HG03558 (cell line): ENCODE data around the gene EPB41L5.
"Not testable (repeated sequence)": the region's sequence is repeated elsewhere in the genome, so short reads cannot be mapped to it uniquely, and the experiment has no call there.

Experiments used
- ATAC-seq: cut with Tn5 transposase; IDR thresholded peaks from one replicate; pipeline ENCODE4 v1.9.1; 2021; ENCODE audit warnings: moderate number of reproducible peaks; ENCODE audit not compliant: unreplicated experiment; ENCODE audit errors: extremely low read depth

The EPB41L5 gene

GRCh38 chr2:120133572-120134244 lies 120.8 kb downstream of the EPB41L5 start:
- ATAC-seq: no peak

- ATAC-seq: no peak
Observed at GRCh38 chr2:120134263-120134662, 121.4 kb downstream of the EPB41L5 start.

- not testable (repeated sequence) for ATAC-seq
Observed at GRCh38 chr2:120135013-120135412, 122.1 kb downstream of the EPB41L5 start.

GRCh38 chr2:120140866-120141265 lies 128.0 kb downstream of the EPB41L5 start:
- no peak for ATAC-seq

GRCh38 chr2:120141300-120142069 lies 128.6 kb downstream of the EPB41L5 start:
- ATAC-seq: no peak

DNA sequence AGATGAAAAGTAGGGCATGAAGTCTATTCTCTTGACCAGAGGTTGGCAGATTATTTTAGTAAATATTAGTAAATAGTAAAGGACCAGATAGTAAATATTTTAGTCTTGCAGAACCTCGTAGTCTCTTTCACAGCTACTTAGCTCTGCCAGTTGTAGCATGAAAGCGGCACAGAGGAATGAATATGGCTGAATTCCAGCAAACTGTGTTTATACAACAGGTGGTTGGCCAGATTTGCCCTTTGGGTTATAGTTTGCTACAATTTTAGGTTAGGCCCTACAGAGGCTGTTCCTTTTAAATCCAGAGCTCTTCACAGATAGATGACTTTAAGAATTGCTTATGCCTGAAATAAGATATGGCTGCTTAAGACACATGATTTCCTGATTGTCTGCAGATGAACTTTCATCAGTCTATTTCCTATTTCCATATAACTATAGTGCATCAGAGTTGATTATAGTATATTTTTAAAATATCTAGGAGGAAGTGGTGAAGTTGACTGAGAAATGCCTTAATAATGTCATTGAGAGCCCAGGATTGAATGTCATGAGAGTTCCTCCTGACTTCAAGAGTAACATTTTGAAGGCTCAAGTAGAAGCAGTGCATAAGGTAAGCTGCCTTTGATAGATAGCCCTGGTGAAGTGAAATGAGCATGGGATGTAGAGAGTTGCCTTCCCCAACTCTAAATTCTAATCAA lies 129.8 kb downstream of the EPB41L5 start:
- ATAC-seq: no peak

DNA sequence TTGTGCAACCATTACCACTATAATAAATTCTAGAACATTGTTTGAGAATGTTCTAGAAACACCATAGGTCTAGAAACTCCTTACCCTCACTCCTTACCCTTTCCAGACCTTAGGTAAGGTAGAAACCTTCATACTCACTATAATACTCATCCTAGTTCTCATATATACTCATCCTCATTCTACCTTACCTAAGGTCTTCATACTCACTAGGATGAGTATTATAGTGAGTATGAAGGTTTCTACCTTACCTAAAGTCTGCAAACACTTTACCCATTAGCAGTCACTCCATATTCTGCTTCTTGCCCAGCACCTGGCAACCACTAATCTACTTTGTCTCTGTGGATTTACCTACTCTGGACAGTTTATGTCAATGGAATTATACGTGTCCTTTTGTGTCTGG lies 135.4 kb downstream of the EPB41L5 start:
- ATAC-seq: no peak

DNA sequence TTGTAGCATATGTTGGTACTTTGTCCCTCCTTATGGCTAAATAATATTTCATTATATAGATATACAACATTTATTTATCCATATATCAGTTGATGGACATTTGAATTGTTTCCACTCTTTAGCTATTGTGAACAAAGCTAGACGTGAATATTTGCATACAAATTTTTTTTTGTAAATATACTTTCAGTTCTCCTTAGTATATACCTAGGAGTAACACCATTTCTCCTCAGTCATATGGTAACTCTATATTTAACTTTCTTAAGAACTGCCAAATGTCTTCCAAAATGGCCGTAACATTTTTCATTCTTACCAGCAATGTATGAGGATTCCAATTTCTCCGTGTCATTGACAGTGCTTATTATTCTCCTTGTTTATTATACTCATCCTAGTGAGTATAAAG lies 135.8 kb downstream of the EPB41L5 start:
- ATAC-seq: no peak

DNA sequence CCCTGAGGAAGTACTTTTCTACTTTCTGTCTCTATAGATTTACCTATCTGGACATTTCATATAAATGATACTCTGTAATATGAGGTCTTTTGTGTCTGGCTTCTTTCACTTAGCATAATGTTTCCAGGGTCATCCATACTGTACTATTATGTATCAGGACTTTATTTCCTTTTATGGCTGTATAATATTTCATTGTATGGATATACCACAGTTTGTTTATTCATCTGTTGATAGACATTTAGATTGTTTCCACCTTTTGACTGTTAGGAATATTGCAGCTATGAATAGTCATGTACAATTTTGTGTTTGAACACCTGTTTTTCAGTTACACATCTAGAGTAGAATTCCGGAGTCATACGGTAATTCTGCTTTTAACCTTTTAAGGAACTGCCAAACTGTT lies 136.5 kb downstream of the EPB41L5 start:
- no peak for ATAC-seq

DNA sequence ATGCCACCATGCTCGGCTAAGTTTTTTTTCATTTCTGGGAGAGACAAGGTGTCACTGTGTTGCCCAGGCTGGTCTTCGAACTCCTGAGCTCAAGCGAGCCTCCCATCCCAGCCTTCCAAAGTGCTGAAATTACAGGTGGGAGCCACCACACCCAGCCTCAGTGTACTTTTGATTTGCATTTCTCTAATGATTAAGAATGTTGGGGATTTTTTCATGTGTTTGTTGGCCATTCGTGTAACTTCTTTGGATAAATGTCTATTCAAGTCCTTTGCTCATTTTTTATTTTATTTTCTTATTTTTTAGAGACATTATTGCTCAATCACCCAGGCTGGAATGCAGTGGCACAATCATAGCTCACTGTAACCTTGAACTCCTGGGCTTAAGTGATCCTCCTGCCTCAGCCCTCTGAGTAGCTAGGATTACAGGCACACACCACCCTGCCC lies 137.2 kb downstream of the EPB41L5 start:
- no peak for ATAC-seq

DNA sequence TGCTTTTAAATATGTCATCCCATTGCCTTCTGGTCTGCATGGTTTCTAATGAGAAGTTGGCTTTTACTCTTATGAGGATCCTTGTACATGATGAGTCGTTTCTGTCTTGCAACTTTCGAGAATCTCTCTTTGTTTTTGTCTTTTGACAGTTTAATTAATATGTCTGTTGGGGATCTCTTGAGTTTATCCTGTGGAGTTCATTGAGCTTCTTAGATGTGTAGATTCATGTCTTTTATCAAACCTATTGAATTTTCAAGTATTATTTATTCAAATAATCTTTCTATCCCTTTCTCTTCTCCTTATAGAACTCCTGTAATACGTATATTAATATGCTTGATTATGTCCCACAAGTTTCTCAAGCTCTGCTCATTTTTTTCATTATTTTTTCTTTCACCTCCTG lies 142.4 kb downstream of the EPB41L5 start:
- ATAC-seq: no peak

DNA sequence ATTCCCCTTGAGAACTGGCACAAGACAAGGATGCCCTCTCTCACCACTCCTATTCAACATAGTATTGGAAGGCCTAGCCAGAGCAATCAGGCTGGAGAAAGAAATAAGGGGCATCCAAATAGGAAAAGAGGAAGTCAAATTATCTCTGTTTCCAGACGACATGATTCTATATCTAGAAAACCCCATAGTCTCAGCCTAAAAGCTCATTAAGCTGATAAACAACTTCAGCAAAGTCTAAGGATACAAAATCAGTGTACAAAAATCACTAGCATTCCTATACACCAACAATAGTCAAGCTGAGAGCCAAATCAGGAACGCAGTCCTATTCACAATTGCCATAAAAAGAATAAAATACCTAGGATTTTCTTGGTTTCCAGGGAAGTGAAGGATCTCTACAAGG lies 145.8 kb downstream of the EPB41L5 start:
- not testable (repeated sequence) for ATAC-seq

- no peak for ATAC-seq
Observed at GRCh38 chr2:120161190-120161589, 148.3 kb downstream of the EPB41L5 start.

GRCh38 chr2:120162716-120163115 lies 149.8 kb downstream of the EPB41L5 start:
- ATAC-seq: no peak

DNA sequence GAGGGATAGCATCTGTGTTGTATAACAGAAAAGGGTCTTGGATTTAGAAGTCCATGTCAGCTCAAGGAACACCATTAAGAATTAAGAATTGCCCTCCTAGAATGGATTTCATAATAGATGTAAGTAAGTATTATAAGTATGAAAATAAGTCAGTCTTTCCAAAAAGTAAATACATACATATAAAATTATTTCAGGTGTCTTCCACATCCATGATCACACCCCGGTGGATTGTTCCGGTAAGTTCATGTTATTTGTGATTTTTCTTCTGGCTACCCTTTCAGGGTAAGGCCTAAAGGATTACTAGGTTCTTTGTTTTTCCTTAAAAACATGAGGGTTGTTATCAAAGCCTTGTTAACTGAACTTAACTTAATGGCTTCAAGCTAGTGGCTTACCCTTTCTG lies 154.4 kb downstream of the EPB41L5 start:
- ATAC-seq: no peak

DNA sequence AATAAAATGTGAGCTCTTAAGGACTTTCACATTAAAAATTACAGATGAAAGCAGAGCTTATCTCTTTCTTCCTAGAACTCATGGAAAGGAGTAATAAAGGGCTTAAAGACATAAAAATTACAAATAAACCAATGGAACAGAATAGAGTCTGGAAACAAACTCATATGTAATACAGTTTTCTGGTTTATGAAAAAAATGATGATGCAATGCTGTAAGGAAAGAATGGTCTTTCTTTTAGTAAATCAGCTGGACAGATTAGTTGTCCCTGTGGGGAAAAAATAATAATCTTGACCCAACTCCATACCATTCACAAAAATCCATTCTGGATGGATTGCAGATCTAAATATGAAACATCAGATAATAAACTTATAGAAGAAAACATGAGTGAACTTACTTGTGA lies 156.1 kb downstream of the EPB41L5 start:
- ATAC-seq: no peak

DNA sequence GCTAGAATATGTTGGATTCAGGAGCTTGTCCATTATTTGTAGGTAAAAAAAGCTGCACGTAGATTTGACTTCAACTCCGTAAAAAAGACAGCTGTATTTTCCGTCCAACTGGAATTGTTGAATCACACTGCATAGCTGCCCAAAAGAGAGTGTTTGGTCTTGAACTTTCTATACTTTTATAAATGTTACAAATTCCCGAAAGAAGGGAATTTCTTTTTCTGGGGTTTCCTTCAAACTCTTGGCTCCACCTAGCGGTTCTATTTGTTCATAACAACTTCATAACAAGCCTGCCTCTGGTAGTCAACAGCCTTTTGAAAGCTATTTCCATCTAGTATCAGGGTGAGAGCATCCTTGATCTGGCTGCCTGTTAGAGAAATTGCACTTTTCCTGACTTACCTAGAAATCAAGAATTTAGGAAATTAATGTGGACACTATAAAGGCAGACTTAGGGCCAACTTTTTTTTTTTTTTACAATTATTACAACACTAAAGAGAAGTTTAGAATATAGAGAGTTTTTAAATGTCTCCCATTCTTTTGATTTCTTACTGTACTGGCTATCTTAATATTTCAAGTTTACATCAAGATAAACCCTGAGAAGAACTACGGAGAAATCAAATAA lies 162.2 kb downstream of the EPB41L5 start:
- ATAC-seq: no peak

DNA sequence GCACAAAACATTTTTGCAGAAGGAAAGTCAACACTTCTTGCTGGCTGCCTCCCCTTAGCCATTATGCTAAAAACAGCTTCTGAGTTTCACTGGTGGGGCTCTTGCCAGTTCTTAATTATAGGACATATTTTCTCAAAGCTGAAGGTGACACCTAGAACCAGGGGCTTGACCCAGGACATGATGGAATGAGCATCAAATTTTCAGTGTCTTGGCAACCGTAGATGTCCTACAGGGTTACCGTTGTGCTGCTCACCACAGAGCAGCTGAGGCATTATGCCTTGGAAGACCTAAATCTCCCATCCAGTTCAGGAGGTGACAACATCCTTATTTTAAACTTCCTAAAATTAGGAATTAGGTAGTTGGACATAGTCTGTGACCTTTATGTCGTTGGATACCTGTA lies 163.6 kb downstream of the EPB41L5 start:
- no peak for ATAC-seq

- peak; percentile 86 for ATAC-seq
Observed at GRCh38 chr2:120177001-120177621, 164.2 kb downstream of the EPB41L5 start.

- ATAC-seq: no peak
Observed at GRCh38 chr2:120177973-120178372, 165.1 kb downstream of the EPB41L5 start.
